ENCODE data around the gene ADAMTS2.

Gene ADAMTS2

DNA sequence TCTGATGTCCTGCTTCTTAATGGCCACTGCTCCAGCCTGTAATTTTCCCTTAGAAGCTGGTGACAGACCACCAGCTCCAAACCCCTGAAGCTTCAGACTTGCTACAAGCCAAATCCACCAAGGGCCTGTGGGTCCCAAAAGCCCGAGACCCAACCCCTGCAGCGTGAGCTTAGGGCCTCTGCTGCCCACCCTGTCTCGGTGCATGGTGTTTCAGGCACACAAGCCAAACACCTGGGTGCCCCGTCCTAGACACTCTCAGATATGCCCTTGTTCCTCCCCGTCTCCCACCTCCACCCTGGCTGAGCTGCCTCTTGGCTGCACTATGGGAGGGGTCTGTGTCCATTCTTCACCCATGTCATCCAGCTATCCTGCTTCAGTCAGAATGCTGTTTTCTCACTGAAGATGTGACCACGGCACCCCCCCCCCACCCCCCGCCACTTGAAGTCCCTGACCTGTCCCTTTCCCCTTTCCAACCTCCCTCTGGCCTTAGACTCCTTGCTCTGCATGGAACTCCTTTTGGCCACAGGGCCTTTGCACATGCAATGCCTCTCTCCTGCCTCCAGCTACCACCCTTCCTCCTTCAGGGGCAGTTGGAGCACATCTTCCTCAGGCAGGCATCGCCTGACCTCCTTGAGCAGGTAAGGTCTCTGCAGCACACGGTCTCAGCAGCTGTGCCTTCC is 229.3 kb downstream of the ADAMTS2 start:
- Histone ChIP-seq H3K27me3 (ENCODE audit: control insufficient read depth, insufficient read depth, low read length) (no peaks in the 10 kb centered on the region), H3K9ac (no peak overlapping the region), H3K79me2 (no peaks in the 10 kb centered on the region), H3K27ac (no peak overlapping the region), H3K4me1 (no peaks in the 10 kb centered on the region), H2AFZ (no peak overlapping the region), H3K4me3 (ENCODE audit: low read depth, low read length) (no peak overlapping the region), H3K4me2 (ENCODE audit: low read length) (no peak overlapping the region), H3K9me3 (ENCODE audit: control insufficient read depth, low read length) (no peaks in the 10 kb centered on the region), H3K36me3 (ENCODE audit: control insufficient read depth, insufficient read depth, low read length) (no peaks in the 10 kb centered on the region)
- TF ChIP-seq CTCF (IDR thresholded peaks at IDR 0.05), result no peak

- H3K27me3 ChIP-seq (ENCODE audit: control insufficient read depth, insufficient read depth, low read length), result no peaks in the 10 kb centered on the region
- no peaks in the 10 kb centered on the region for H3K36me3 ChIP-seq (ENCODE audit: control insufficient read depth, insufficient read depth, low read length)
- H2AFZ ChIP-seq, result no peak overlapping the region
- no peak overlapping the region for H3K9ac ChIP-seq
- no peak overlapping the region for H3K27ac ChIP-seq
- H3K4me3 ChIP-seq (ENCODE audit: low read depth, low read length), result no peak overlapping the region
- H3K4me1 ChIP-seq, result no peaks in the 10 kb centered on the region
- no peaks in the 10 kb centered on the region for H3K9me3 ChIP-seq (ENCODE audit: control insufficient read depth, low read length)
- no peak for TF ChIP-seq CTCF (IDR thresholded peaks at IDR 0.05)
- no peak overlapping the region for H3K4me2 ChIP-seq (ENCODE audit: low read length)
- no peaks in the 10 kb centered on the region for H3K79me2 ChIP-seq
These were observed 230.0 kb downstream of the ADAMTS2 start for GRCh38 chr5:179115307-179115706.

DNA sequence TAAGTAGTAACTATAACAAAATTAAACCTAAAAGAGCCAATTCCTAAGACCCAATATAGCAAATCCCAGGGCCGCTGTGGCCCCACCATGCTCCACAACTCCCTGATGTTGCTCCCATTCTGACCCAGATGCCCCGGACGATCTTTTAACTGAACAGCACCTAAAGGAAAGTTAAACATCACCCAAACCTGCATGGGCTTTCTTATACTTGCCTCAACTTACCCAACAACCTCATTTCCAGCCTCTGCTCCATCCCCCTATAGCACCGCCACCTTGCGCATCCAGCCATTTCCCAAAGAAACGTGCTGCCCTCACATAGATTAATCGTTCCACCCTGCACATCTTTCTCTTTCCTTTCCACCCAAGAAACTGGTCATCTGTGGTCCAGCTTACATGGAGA is 230.5 kb downstream of the ADAMTS2 start:
- TF ChIP-seq CTCF (IDR thresholded peaks at IDR 0.05), result no peak
- no peak overlapping the region for H3K27ac ChIP-seq
- no peaks in the 10 kb centered on the region for H3K27me3 ChIP-seq (ENCODE audit: control insufficient read depth, insufficient read depth, low read length)
- no peak overlapping the region for H3K4me2 ChIP-seq (ENCODE audit: low read length)
- no peak overlapping the region for H3K9ac ChIP-seq
- no peaks in the 10 kb centered on the region for H3K79me2 ChIP-seq
- no peaks in the 10 kb centered on the region for H3K36me3 ChIP-seq (ENCODE audit: control insufficient read depth, insufficient read depth, low read length)
- H3K9me3 ChIP-seq (ENCODE audit: control insufficient read depth, low read length), result no peaks in the 10 kb centered on the region
- no peaks in the 10 kb centered on the region for H3K4me1 ChIP-seq
- H3K4me3 ChIP-seq (ENCODE audit: low read depth, low read length), result no peak overlapping the region
- no peak overlapping the region for H2AFZ ChIP-seq

DNA sequence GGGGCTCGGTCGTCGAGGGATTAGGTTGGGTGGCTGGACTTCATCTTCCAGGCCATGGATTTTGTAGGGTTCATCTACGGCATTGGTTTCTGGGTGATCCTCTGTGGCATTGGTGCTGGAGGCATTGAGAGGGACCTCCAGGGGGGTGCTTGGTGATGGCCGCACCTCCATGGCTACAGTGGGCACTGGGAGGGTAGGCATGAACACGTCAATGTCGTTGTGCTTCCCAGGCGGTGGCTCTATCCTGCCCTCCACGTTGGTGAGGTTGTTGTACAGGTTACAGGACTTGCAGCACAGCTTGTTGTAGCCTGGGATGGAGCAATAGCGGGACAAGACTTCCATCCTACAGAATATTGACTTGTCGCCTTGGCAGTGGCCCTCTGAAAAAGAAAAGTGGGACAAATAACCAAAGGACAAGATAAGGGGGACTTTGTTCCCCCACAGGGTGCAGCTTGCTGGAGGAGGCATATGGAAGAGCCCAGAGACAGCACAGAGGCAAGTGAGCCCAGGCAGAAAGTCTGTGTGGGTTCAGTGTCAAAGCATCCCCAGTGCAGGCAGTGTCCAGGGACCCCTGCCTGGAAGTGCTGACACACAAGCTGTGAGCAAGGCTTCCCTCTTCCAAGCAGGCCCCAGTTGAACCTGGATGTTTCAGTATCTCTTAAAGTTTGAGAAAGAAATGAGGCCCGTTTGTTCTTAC is 231.2 kb downstream of the ADAMTS2 start:
- Histone ChIP-seq H3K4me1 (no peaks in the 10 kb centered on the region), H3K27ac (no peak overlapping the region), H3K79me2 (no peaks in the 10 kb centered on the region), H3K27me3 (ENCODE audit: control insufficient read depth, insufficient read depth, low read length) (no peaks in the 10 kb centered on the region), H3K4me3 (ENCODE audit: low read depth, low read length) (no peak overlapping the region), H2AFZ (no peak overlapping the region), H3K9ac (no peak overlapping the region), H3K36me3 (ENCODE audit: control insufficient read depth, insufficient read depth, low read length) (no peaks in the 10 kb centered on the region), H3K9me3 (ENCODE audit: control insufficient read depth, low read length) (no peaks in the 10 kb centered on the region), H3K4me2 (ENCODE audit: low read length) (no peak overlapping the region)
- no peak for TF ChIP-seq CTCF (IDR thresholded peaks at IDR 0.05)

DNA sequence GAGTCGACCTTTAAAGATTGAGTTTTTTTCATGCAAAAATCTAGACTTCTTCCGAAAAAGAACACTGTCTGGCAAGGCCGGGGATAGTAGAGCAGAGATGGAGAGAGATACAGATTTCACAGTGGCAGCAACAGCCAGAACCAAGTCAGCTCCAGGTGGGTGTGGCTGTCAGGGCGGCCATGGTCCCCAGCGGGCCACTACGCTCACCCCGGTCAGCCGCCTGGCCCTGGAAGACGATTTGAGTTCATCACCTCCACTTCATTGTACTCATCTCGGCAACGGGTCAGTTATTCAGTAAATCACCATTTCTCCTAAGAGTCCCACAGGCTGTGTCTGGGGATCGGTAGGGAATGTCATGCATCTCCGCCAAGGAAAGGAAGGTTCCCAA is 232.1 kb downstream of the ADAMTS2 start:
- Histone ChIP-seq H3K4me2 (ENCODE audit: low read length) (no peak overlapping the region), H3K79me2 (no peaks in the 10 kb centered on the region), H3K4me3 (ENCODE audit: low read depth, low read length) (no peak overlapping the region), H3K36me3 (ENCODE audit: control insufficient read depth, insufficient read depth, low read length) (no peaks in the 10 kb centered on the region), H2AFZ (no peak overlapping the region), H3K27ac (no peak overlapping the region), H3K4me1 (no peaks in the 10 kb centered on the region), H3K9ac (no peak overlapping the region), H3K27me3 (ENCODE audit: control insufficient read depth, insufficient read depth, low read length) (no peaks in the 10 kb centered on the region), H3K9me3 (ENCODE audit: control insufficient read depth, low read length) (no peaks in the 10 kb centered on the region)
- no peak for TF ChIP-seq CTCF (IDR thresholded peaks at IDR 0.05)
